ENCODE results near the gene PLS1. TPM values are rescaled to one million over a fixed set of nuclear protein-coding genes. Genes with fewer than 3 reads are reported as not detected.

Gene PLS1
- total RNA-seq, 1 donor from 2014 or later = 22.5 TPM

- H3K27ac ChIP-seq = no peak overlapping the region
- no peak overlapping the region for H3K9ac ChIP-seq
- Mint-ChIP-seq H3K4me3 (no peak overlapping the region), H3K4me1 (no peaks in the 10 kb centered on the region), H3K9me3 (no peaks in the 10 kb centered on the region), H3K27ac (no peak overlapping the region), H3K27me3 (ENCODE audit: insufficient read depth, low read depth) (no peaks in the 10 kb centered on the region), H3K36me3 (peaks cover 4% of the 10 kb centered on the region)
- no peak for DNase-seq (ENCODE audit: low spot score)
- no peaks in the 10 kb centered on the region for H3F3A ChIP-seq (ENCODE audit: low read depth)
- H3K36me3 ChIP-seq = no peaks in the 10 kb centered on the region
- H3K4me1 ChIP-seq = no peaks in the 10 kb centered on the region
- H3K4me3 ChIP-seq = no peak overlapping the region
- no peak overlapping the region for H3K4me2 ChIP-seq
- no peak overlapping the region for H2AFZ ChIP-seq (replicated peaks)
- no peaks in the 10 kb centered on the region for H3K9me3 ChIP-seq (ENCODE audit: low read depth)
- no peaks in the 10 kb centered on the region for H3K27me3 ChIP-seq
- no peaks in the 10 kb centered on the region for H4K20me1 ChIP-seq (ENCODE audit: low read depth)
- TF ChIP-seq EZH2phosphoT487 (IDR thresholded peaks at IDR 0.05) (no peak), EZH2 (IDR thresholded peaks at IDR 0.05) (no peak)
- TF ChIP-seq, protein P1, sequence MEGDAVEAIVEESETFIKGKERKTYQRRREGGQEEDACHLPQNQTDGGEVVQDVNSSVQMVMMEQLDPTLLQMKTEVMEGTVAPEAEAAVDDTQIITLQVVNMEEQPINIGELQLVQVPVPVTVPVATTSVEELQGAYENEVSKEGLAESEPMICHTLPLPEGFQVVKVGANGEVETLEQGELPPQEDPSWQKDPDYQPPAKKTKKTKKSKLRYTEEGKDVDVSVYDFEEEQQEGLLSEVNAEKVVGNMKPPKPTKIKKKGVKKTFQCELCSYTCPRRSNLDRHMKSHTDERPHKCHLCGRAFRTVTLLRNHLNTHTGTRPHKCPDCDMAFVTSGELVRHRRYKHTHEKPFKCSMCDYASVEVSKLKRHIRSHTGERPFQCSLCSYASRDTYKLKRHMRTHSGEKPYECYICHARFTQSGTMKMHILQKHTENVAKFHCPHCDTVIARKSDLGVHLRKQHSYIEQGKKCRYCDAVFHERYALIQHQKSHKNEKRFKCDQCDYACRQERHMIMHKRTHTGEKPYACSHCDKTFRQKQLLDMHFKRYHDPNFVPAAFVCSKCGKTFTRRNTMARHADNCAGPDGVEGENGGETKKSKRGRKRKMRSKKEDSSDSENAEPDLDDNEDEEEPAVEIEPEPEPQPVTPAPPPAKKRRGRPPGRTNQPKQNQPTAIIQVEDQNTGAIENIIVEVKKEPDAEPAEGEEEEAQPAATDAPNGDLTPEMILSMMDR (IDR thresholded peaks at IDR 0.05) = no peak
- H3K79me2 ChIP-seq (ENCODE audit: low read depth) = no peaks in the 10 kb centered on the region
Measured at GRCh38 chr3:142604940-142605339, 8.7 kb downstream of the PLS1 start.

GRCh38 chr3:142608631-142609030 lies 12.4 kb downstream of the PLS1 start:
- no peaks in the 10 kb centered on the region for H3K36me3 Mint-ChIP-seq
- no peak overlapping the region for H3K4me3 Mint-ChIP-seq
- Histone ChIP-seq H3K9ac (no peak overlapping the region), H3K79me2 (ENCODE audit: low read depth) (no peaks in the 10 kb centered on the region), H3K4me2 (no peak overlapping the region), H3K9me3 (ENCODE audit: low read depth) (no peaks in the 10 kb centered on the region), H3F3A (ENCODE audit: low read depth) (no peaks in the 10 kb centered on the region), H2AFZ (replicated peaks) (no peak overlapping the region), H3K4me3 (no peak overlapping the region), H4K20me1 (ENCODE audit: low read depth) (no peaks in the 10 kb centered on the region), H3K27me3 (no peaks in the 10 kb centered on the region), H3K4me1 (no peaks in the 10 kb centered on the region), H3K36me3 (no peaks in the 10 kb centered on the region), H3K27ac (no peak overlapping the region)
- TF ChIP-seq EZH2phosphoT487 (IDR thresholded peaks at IDR 0.05) (no peak), EZH2 (IDR thresholded peaks at IDR 0.05) (no peak)
- TF ChIP-seq, protein P1 (IDR thresholded peaks at IDR 0.05) = no peak
- no peaks in the 10 kb centered on the region for H3K4me1 Mint-ChIP-seq
- H3K27ac Mint-ChIP-seq = no peak overlapping the region
- no peaks in the 10 kb centered on the region for H3K9me3 Mint-ChIP-seq
- H3K27me3 Mint-ChIP-seq (ENCODE audit: insufficient read depth, low read depth) = no peaks in the 10 kb centered on the region
- DNase-seq (ENCODE audit: low spot score) = no peak

GRCh38 chr3:142609136-142609535 lies 12.9 kb downstream of the PLS1 start:
- H3F3A ChIP-seq (ENCODE audit: low read depth) = no peaks in the 10 kb centered on the region
- no peaks in the 10 kb centered on the region for H3K27me3 ChIP-seq
- H3K36me3 Mint-ChIP-seq = no peaks in the 10 kb centered on the region
- no peak overlapping the region for H3K27ac Mint-ChIP-seq
- H3K4me3 ChIP-seq = no peak overlapping the region
- no peak overlapping the region for H2AFZ ChIP-seq (replicated peaks)
- no peaks in the 10 kb centered on the region for H3K9me3 ChIP-seq (ENCODE audit: low read depth)
- no peaks in the 10 kb centered on the region for H3K9me3 Mint-ChIP-seq
- H3K4me2 ChIP-seq = no peak overlapping the region
- no peaks in the 10 kb centered on the region for H3K36me3 ChIP-seq
- no peak overlapping the region for H3K9ac ChIP-seq
- DNase-seq (ENCODE audit: low spot score) = no peak
- TF ChIP-seq, protein P1 (IDR thresholded peaks at IDR 0.05) = no peak
- TF ChIP-seq EZH2phosphoT487 (IDR thresholded peaks at IDR 0.05) (no peak), EZH2 (IDR thresholded peaks at IDR 0.05) (no peak)
- no peaks in the 10 kb centered on the region for H3K79me2 ChIP-seq (ENCODE audit: low read depth)
- no peaks in the 10 kb centered on the region for H3K27me3 Mint-ChIP-seq (ENCODE audit: insufficient read depth, low read depth)
- H3K4me3 Mint-ChIP-seq = no peak overlapping the region
- no peak overlapping the region for H3K27ac ChIP-seq
- no peaks in the 10 kb centered on the region for H3K4me1 ChIP-seq
- H4K20me1 ChIP-seq (ENCODE audit: low read depth) = no peaks in the 10 kb centered on the region
- H3K4me1 Mint-ChIP-seq = no peaks in the 10 kb centered on the region

Data from neural progenitor cell (in vitro differentiated cells).